ENCODE measurements around the gene USP31.

The USP31 gene

GRCh38 chr16:23181506-23181905, 32.3 kb upstream of the USP31 start:
- no peak for TF ChIP-seq CTCF (IDR thresholded peaks at IDR 0.05; ENCODE audit: control insufficient read depth, extremely low read depth, insufficient read depth)
- no peak for DNase-seq (ENCODE audit: low read depth)

GRCh38 chr16:23175651-23176050, 26.4 kb upstream of the USP31 start:
- TF ChIP-seq CTCF (IDR thresholded peaks at IDR 0.05; ENCODE audit: control insufficient read depth, extremely low read depth, insufficient read depth): no peak
- no peak overlapping the region for H3K4me3 ChIP-seq (ENCODE audit: low read depth, low read length)
- no peak for DNase-seq (ENCODE audit: low read depth)

More at GRCh38 chr16:23181506-23181905, 32.3 kb upstream of the USP31 start:
- H3K4me3 ChIP-seq (ENCODE audit: low read depth, low read length): no peak overlapping the region

- no peak overlapping the region for H3K4me3 ChIP-seq (ENCODE audit: low read depth, low read length)
- DNase-seq (ENCODE audit: low read depth): no peak
- TF ChIP-seq CTCF (IDR thresholded peaks at IDR 0.05; ENCODE audit: control insufficient read depth, extremely low read depth, insufficient read depth): no peak
These were observed 25.4 kb upstream of the USP31 start for GRCh38 chr16:23174622-23175021.

- no peak for TF ChIP-seq CTCF (IDR thresholded peaks at IDR 0.05; ENCODE audit: control insufficient read depth, extremely low read depth, insufficient read depth)
- no peak overlapping the region for H3K4me3 ChIP-seq (ENCODE audit: low read depth, low read length)
- no peak for DNase-seq (ENCODE audit: low read depth)
These were observed 23.7 kb upstream of the USP31 start for GRCh38 chr16:23172994-23173393.

GRCh38 chr16:23172583-23172982, 23.3 kb upstream of the USP31 start:
- DNase-seq (ENCODE audit: low read depth): no peak
- TF ChIP-seq CTCF (IDR thresholded peaks at IDR 0.05; ENCODE audit: control insufficient read depth, extremely low read depth, insufficient read depth): no peak
- no peak overlapping the region for H3K4me3 ChIP-seq (ENCODE audit: low read depth, low read length)

- H3K4me3 ChIP-seq (ENCODE audit: low read depth, low read length): no peak overlapping the region
- TF ChIP-seq CTCF (IDR thresholded peaks at IDR 0.05; ENCODE audit: control insufficient read depth, extremely low read depth, insufficient read depth): no peak
- DNase-seq (ENCODE audit: low read depth): no peak
These were observed 15.5 kb upstream of the USP31 start for GRCh38 chr16:23164736-23165135.

- no peak for TF ChIP-seq CTCF (IDR thresholded peaks at IDR 0.05; ENCODE audit: control insufficient read depth, extremely low read depth, insufficient read depth)
- H3K4me3 ChIP-seq (ENCODE audit: low read depth, low read length): no peak overlapping the region
- no peak for DNase-seq (ENCODE audit: low read depth)
These were observed 14.7 kb upstream of the USP31 start for GRCh38 chr16:23163921-23164320.
